GM21390 (cell line): ENCODE measurements around the gene MYL12A.

Experiments
- ATAC-seq: cut with Tn5 transposase; IDR thresholded peaks from one replicate; pipeline ENCODE4 v1.9.1; 2021; ENCODE audit not compliant: unreplicated experiment

Gene MYL12A

DNA sequence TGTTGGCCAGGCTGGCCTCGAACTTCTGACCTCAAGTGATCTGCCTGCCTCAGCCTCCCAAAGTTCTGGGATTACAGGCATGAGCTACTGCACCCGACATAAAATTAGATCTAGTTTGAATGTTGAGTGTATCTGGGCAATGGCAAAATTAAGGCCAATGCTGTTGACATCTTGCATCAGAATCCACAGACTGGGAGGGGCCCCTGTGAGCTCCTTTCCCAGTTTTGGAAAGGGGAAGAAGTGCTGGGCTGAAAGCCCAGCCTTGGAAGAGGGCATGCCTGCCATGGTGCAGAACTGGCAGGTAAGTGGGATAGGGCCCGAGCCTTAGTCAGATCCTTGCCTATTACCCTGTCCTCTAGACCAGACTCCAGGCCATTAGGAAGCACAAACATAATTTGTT lies 23.4 kb upstream of the MYL12A start:
- ATAC-seq: no peak

DNA sequence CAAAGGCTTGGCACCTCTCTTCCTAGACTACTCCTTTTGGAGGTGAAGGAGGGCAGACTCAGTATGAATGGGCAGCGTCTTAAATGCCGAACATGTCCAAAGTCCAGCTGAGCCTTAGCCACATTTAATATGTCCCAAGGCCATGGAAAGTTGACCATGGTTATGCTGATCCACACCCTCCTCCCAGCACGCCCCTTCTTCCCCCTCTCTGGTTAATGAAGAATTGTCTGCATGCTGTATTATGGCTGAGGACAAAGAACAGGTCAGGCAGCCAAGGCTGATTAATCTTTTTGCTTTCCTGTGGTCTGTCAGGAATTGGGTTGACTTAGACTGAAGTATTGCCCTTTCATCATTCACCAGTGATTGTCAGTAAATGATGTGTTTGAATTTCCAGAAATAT lies 22.0 kb upstream of the MYL12A start:
- no peak for ATAC-seq

DNA sequence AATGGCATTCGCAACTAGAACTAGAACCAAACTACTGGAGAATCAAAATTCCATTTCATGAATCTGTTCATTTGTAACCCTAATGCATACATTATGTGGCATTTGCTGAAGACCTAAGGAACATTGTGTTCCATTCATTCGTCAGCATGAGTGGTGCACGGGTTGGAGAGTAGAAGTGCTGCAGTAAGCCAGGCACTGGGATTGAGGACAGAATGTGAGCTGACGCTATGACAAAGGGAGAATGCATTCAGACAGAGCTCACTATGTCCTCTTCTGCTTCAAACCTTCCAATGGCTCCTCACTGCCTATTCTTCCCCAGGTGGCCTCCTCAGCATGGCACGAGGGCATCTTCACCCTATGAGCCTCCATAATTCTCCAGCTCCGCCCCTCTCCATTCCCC lies 21.6 kb upstream of the MYL12A start:
- no peak for ATAC-seq

DNA sequence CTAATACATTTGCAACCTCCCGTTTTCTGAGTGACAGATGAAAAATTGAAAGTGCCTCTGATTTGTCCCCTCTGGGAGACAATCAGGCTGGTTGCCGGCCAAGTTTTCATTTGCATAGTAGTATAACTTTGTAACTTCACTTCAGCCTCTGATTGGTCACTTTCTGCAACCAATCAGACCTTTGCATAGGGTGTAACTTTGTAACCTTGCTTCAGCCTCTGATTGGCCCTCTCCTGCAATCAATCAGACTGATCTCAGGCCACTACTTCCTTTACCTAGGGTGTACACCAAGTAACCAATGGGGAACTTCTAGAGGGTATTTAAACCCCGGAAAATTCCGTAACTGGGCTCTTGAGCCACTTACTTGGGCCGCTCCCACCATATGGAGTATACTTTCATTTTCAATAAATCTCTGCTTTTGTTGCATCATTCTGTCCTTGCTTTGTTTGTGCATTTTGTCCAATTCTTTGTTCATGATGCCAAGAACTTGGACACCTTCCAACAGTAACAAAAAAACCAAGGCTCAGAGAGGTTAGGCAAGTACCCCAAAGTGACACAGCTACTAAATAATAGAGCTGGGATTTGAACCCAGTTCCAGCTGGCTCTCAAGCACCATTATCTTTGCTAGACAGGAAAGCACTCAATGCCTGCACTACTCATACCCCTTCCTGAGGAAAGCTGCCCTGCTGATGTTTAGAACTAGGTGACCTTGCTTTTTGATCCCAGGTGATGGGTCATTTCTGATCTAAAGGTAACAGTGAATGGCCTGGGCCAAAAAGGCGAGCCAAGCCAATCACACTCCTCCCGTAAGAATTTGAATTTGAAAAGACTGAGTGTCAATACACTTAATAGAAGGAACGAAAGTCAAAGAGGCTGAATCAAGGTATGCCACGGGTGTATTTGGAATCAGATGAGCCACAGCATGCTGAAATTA lies 16.9 kb upstream of the MYL12A start:
- ATAC-seq: no peak

DNA sequence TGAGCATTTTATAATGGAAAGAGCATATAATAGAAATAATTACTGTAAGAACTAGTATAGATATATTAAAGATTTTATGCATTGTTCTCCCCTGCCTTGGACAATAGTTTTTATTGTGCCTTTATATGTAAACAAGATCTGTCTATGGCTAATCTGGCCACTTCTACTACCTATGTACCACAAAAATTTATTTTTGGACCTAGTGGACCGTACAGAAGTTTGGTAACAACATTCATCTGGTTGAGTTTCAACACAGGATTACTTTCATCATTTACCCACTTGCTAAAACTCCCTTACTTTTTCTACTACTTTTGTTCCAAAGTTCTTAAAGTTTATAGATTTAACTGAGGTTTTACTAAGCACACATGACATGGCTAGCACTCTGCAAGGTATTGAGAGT lies 14.6 kb upstream of the MYL12A start:
- no peak for ATAC-seq

DNA sequence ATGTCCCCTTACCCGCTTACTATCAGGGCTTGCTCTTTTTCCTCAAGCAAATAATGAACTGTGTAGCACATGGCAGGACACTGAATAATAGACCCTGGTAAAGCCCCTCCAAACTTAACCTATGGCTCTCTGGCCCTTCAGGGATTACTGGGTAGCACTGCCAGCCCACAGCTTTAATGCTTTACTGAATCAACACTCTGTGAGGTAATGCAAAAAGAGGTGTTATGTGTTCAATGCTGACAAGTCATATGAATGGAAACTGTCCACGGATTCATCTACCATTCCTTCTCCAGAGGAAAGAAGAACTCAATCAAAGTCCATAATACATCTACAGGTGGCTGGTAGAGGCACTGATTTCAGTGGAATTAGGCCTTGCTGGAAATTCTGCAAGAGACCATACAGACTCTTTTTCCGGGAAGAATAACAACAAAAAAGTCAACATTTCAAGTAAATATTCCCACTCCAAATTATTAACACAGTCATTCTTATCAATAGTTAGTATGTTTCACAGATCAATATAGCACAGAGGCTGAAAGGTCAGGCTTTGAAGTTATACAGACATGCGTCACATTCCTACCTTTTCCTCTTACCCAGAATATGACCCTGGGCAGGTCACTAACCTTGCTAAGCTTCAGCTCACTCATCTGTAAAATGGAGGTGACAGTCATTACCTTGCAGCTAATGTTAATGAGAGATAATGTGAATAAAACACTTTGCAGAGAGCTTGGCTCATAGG lies 14.0 kb upstream of the MYL12A start:
- ATAC-seq: no peak

DNA sequence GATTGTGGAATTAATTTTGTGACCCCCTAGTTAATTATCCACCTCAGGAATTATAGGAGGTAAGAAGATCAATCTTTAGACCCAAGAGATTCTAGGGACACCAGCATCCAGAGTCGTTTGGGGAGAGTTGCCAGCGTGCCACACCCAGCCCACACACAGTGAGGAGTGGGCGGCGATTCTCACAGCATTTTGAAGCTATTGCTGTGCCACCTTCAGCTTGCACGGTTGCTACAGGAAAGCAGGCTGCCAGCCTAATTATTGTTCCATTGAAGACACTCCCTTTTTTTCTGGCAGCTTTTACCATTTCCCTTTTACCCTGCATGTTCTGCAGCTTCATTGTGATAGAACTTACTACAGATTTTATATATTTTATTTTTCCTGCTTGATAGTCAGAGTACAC lies 13.1 kb upstream of the MYL12A start:
- no peak for ATAC-seq

DNA sequence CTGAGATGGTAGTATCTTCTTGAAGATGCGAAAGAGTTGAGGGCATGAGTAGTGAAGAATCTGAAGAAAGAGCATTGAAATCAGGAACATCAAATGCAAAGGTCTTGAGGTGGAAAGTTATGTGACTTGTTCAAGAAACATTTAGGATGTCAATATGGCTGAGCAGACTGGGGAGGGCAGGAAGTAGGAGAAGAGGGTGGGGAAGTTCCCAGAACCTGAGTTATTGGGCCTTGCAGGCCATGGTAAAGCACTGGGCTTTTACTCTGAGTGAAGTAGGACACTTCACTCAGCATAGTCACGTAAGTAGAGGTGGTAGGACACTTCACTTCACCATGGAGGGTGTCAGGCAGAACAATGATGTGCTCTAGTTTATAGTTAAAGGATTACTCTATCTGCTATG lies 11.8 kb upstream of the MYL12A start:
- no peak for ATAC-seq

DNA sequence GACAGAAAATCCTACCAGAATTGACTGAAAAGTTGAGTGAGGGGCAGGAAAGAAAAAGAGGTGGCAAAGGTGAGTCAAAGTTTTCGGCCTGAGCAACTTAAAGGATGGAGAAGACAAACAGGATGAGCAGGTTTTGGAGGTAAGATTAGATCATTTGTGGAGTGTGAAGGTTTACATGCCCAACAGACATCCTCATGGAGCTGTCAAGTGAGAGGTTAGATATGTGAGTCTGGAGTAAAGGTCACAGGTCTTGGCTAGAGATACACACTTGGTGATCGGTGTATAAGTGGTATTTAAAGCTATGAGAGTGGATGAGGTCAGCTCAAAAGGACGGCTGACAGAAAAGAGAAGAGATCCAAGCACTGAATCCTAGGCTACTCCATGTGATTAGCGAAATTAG lies 11.1 kb upstream of the MYL12A start:
- no peak for ATAC-seq

DNA sequence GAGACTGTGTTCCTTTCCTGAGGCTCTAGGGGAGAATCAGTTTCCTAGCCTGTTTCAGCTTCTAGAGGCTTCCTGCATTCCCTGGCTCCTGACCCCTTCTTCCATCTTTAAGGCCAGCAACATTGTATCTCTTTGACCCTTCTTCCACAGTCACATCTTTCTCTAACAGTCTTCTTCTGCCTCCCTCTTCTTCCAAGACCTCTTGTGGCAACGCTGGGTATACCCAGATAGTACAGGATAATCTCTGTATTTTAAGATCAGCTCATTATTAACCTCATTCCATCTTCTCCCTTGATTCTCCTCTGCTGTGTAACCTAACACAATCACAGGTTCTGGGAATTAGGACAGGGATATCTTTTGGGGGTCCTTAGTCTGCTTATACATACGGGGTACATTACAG lies 8.9 kb upstream of the MYL12A start:
- ATAC-seq: no peak

DNA sequence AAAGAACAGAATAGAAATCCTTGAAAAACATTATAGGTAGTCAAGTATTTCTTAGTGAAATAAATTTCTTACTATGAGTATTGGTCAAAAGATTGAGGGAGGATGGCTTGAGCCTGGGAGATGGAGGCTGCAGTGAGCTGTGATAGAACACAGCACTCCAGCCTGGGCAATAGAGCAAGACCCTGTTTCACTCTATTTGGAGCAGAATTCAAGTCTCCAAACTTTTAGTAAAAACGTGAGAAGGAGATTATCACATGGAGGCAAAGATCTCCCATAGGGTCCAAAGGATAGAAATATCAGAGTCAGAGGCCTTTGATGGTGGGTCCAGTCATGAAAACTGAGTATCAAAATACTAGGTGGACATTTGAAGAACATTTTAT lies 2.4 kb upstream of the MYL12A start:
- no peak for ATAC-seq

DNA sequence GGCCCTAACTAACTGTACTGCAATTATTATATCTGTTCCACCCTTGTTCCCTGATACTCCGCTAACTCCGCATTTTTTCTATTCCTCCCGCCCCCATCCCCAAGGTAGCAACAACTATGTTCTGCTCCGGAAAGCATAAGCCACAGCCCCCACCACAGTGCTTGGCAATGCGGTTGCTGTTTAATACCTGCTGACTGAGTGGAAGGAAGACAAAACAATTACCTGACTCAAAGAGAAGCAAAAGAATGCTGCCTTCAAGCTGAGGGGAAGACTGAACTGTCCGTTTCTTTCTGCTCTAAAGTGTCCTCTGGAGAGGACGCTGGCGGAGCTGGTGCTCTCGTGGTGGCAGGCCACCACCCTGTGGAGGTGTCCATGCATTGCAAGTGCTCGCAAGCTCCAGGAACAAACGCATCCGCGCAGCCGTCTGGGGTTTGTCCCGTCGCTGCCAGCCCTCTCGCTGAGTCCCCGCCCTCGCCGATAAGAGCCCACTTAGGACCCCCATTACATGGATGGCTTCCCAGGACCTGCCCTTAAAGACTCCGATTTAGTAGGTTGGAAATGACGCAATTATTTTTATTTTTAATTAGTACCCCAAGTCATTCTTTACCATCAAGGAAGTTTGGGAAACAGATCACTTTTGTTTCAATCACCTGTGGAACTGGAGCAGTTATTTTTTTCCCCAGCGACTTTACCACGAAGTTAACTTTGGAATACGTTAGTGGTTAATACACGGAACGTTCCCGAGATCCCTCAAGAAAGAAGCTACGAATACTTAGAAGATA lies 1.6 kb upstream of the MYL12A start:
- ATAC-seq: peak; percentile 44

DNA sequence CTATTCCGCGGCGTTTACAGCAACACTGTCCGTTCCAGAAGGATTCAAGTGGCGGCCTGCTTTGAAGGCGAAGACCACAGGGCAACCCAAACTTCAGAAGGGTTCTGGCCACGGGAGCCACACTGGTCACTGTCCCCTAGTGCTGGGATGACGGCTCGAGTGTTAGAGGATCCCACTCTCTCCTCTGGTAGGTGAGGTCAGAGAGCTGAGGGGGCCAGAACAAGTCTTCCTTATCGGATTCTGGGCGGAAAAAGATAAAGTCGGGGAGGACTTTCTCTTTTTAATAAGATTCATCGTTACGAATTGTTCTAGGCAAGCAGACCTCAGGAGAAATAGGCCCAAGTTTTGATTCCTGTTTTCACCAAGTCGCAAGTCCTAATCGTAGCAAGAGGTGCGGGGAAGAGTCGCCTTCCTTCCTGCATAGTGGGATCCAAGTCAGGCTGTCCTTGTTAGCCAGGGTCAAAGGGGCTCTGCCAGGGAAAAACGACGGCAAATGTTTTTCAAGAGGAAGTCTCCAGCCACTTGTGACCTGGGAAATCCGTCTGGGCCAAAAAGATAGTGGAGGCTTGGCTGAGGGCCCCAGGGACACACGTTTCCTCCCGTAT lies 864 bp upstream of the MYL12A start:
- ATAC-seq: no peak

DNA sequence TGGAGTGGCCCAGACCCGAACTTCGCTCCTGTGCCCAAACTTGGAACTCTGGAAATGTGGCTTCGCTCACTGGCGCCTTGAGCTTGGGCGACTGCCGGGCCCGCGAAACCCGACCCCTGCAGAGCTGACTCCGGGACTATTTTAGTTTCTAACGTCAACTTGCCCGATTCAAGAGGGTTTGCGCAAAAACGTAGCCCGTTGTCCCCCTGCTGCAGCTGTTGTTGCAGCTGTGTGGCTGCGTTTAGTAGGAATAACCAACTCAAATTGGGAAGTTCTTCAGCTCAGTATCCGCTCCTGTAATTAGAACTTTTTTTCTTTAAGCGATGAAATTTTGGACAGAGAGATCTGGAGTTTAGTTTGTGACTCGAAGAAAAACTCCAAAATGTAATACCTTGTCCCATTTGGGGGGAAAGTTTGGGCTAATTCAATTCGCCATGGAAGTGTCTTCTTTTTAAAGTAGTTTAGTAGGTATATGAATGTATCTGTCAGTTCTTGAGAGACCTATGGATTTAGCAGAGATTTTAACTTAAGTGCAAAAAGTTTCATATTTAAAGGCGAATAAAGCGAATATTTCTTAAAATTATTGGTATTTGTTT lies 559 bp downstream of the MYL12A start:
- no peak for ATAC-seq

DNA sequence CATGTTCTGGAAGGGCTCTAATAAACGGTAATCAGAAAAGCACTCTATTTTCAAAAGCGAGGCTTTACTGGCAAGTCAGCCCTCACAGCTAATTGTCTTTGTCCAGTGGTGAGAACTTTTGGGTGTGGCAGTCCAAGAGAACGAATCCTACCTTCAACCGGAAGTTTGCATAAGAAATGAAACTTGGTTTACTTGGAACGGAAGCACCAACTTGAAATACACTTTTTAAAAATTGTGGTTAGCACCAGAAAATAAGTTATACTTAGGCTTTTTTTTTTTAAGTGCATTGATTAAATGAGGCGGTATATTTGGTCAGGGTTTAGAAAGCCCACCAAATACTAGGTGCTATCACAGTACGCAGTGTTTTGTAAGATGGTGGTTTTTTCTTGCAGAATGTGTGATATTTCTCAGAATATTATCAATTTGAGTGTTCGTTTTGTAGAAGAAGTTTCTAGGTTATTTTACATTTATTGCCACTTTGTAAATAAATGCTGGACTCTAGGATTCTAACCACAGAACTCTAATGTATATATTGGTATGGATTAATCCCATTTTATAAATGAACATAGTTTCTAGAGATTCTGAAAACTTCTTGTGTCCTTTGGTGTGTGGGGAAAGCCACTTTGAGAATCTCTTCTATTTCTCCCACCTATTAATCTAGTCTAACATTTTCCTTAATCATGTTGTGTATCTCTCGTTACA lies 1.2 kb downstream of the MYL12A start:
- ATAC-seq: no peak

DNA sequence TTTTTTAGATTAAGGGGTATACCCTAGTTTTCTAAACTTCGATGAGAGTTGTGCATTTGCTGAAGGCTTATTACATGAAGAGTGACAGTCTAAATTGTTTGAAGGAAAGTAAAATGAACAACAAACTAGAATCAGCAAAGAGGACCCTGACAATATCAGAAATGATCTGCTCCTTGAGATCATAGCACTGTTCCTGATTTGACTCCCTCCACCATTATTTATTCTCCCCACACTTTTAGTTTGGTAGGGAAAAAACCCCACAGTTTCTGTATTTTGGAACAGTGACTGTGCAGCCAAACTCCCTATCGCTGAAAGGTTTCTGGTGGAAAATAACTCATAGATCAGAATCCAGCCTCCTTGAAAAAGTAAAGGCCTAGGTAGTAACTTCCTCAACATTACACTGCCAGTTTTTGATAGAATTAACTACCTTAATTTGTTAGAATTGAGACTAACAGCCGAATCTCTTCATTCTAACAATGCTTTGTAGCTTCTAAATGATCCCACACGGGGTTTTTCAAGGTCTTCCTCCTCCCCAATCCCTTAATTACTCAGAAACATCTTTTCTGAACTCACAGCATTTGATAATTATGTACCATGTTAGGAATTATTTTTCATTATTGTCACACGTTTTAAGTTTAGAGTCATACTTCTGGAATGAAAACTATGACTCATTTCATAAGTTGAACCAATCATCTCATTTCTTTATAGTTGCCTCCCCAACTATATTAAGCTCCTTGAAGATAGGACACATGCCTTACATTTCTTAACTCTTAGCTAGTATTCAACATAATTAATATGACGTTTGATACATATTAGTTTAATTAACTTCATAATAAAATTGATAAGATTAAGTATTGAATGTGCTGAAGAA lies 2.9 kb downstream of the MYL12A start:
- ATAC-seq: no peak

DNA sequence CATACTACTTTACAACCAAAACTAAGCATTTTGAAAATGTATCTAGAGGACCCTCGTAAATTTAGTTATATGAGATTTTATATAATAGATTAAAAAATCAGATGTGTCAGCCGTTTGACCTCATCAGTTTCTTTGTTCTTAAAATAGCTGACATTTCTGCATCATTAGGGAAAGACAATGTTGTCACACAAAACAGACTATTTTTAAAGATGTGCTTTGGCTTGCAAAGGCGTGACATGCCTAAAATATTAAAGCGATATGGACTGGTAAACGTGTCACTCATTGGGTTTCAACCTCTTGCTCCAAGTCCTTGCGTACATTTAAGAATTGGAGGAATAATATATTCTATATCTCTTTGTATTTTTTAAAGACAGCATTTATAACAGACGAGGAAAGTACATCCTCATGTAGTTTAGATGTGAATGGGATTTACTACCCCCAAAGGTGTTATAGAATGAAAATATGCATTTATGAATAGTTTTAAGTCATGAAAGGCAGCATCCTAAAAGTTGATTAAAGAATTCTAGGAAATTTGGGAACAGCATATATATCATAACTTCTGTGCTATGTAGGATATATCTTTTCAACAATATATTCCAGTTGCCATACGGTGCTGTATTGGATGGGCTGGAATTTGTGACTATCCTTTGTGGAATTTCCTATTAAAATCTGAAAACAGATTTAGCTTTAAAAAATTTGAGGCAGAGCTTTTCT lies 3.8 kb downstream of the MYL12A start:
- ATAC-seq: no peak

DNA sequence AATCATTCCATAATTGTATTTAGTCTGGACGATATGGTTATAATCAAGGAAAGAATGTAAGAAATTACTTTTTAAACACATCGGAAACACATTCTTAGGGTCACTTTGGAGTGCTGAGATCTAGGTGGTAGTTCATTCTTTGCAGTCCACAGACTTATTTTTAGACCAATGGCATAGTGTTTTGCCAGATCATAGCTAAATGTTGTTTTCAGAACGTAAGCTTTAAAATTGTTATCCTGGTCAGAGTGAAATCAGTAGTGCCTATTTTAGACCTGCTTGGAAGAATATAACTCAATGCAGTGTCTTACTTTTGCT lies 4.3 kb downstream of the MYL12A start:
- no peak for ATAC-seq

DNA sequence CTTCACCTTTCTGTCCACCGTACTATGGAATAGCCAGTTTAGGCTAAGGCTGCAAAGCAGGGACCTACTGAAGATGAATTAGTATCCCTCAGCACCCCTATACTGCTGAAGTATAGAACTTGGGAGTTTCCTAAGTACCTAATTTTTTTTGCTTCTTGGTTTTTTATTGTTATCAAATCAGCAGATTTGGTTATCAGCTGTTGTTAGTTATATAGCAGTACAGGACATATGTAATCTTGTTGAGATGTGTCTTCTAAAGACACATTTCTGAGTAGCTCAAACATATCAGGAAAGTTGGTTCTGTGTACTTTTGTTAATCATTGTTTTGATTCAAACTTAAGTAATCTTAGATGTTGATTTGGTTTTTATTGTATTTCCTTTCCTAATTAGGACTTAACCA lies 5.2 kb downstream of the MYL12A start:
- ATAC-seq: no peak
